ENCODE data around the gene NUDT4B. TPM values are rescaled to one million over a fixed set of nuclear protein-coding genes. Genes with fewer than 3 reads are reported as not detected.
"Not testable (repeated sequence)": the region's sequence is repeated elsewhere in the genome, so short reads cannot be mapped to it uniquely, and the experiment has no call there.

Gene NUDT4B
- total RNA-seq, 2 donors from 2014 or later, result 17.8 to 47.0 TPM

DNA sequence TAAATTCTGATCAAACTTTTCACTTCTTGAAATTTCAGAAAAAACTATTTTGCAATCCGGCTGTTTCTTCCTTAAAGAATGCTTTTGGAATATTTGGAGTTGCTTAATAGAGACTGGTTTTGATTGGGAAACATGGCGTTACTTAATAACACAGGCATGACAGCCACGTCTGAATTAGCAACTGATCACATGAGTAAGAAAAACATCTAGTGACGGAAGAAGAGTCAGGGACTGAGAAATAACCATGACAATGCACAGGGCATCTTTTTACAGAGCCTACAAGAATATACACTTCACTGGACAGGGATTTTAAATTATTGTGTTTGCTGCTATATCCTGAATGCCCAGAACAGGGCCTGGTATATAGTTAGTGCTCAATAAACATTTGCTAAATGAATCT lies 25.1 kb downstream of the NUDT4B start:
- not testable (repeated sequence) for H3K36me3 ChIP-seq; H3K4me1 ChIP-seq (ENCODE audit: control insufficient read depth in 1 of 2, low read depth in 2 of 2); ATAC-seq (ENCODE audit: insufficient number of reproducible peaks, low FRiP score, low read depth); H3K4me3 ChIP-seq; DNase-seq (ENCODE audit: low spot score); H3K9me3 ChIP-seq; H3K27me3 ChIP-seq (replicated peaks; ENCODE audit: insufficient read depth); H3K27ac ChIP-seq

- H3K4me3 ChIP-seq; H3K9me3 ChIP-seq; DNase-seq (ENCODE audit: low spot score); H3K36me3 ChIP-seq; H3K27ac ChIP-seq; ATAC-seq (ENCODE audit: insufficient number of reproducible peaks, low FRiP score, low read depth); H3K27me3 ChIP-seq (replicated peaks; ENCODE audit: insufficient read depth); H3K4me1 ChIP-seq (ENCODE audit: control insufficient read depth in 1 of 2, low read depth in 2 of 2): not testable (repeated sequence)
Measured at GRCh38 chr1:148774102-148774501, 25.5 kb downstream of the NUDT4B start.

DNA sequence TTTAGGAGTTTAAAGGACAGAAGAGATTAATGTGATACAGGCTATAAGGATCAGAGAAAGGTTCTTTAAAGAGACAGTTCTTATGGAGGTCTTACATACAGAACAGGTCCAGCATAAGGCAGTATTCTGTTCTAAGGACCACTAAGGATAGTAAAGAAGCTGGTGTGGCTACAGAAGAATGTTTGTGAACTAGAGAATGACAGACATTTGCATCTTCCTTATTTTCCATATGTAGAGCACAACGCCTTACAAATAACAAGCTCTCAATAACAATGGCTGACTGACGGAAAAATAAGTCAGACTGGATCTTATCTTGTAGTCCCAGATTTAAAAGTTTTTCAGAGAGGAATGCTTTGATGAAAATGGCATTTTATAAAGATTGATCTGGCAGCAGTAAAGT lies 26.7 kb downstream of the NUDT4B start:
- not testable (repeated sequence) for H3K4me1 ChIP-seq (ENCODE audit: control insufficient read depth in 1 of 2, low read depth in 2 of 2); DNase-seq (ENCODE audit: low spot score)

GRCh38 chr1:148777649-148778048 lies 29.1 kb downstream of the NUDT4B start:
- H3K4me3 ChIP-seq; H3K36me3 ChIP-seq; H3K27ac ChIP-seq; DNase-seq (ENCODE audit: low spot score); H3K4me1 ChIP-seq (ENCODE audit: control insufficient read depth in 1 of 2, low read depth in 2 of 2); H3K9me3 ChIP-seq; ATAC-seq (ENCODE audit: insufficient number of reproducible peaks, low FRiP score, low read depth); H3K27me3 ChIP-seq (replicated peaks; ENCODE audit: insufficient read depth): not testable (repeated sequence)

More for the DNA sequence above, 26.7 kb downstream of the NUDT4B start:
- not testable (repeated sequence) for H3K4me3 ChIP-seq; H3K9me3 ChIP-seq; H3K27ac ChIP-seq; H3K36me3 ChIP-seq; ATAC-seq (ENCODE audit: insufficient number of reproducible peaks, low FRiP score, low read depth); H3K27me3 ChIP-seq (replicated peaks; ENCODE audit: insufficient read depth)

DNA sequence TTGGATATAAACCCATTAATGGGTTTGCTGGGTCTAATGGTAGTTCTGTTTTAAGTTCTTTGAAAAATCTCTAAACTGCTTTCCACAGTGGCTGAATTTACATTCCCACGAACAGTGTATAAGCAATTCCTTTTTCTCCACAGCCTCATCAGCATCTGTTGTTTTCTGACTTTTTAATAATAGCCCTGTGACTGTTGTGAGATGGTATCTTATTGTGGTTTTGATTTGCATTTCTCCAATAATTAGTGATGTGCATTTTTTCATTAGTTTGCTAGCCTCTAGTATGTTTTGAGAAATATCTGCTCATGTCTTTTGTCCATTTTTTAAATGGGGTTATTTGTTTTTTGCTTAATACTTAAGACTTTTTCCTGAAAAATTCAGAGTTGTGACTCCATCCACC lies 31.8 kb downstream of the NUDT4B start:
- H3K4me3 ChIP-seq; H3K27me3 ChIP-seq (replicated peaks; ENCODE audit: insufficient read depth); H3K4me1 ChIP-seq (ENCODE audit: control insufficient read depth in 1 of 2, low read depth in 2 of 2); H3K36me3 ChIP-seq; H3K9me3 ChIP-seq; H3K27ac ChIP-seq; DNase-seq (ENCODE audit: low spot score); ATAC-seq (ENCODE audit: insufficient number of reproducible peaks, low FRiP score, low read depth): not testable (repeated sequence)

DNA sequence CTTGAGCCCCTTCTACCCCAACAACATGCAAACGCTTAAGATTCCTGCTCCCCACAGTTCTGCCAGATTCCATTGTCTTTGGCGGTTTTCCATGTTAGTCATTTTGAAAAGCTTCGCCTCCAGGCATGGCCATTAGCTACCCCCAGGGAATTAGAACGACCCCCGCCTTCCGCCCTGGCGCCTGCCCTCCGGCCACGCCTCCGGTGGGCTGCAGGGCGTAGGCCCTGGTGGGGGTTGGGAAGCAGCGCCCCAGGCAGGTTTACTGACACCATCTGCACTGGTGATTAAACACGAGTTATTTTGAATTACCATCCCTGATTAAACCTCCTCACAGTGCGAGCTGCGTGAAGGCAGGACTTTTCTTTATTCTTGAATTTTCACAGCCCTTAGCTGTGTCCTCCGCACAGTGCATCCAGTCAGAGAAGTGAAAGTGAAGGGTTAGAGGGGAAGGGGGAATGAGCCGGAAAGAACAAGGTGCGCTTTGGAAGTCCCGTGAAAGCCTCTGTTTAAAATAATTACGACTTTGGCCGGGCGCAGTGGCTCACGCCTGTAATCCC lies 43.0 kb downstream of the NUDT4B start:
- H3K27ac ChIP-seq; H3K9me3 ChIP-seq; DNase-seq (ENCODE audit: low spot score); H3K36me3 ChIP-seq; H3K4me3 ChIP-seq; H3K4me1 ChIP-seq (ENCODE audit: control insufficient read depth in 1 of 2, low read depth in 2 of 2); H3K27me3 ChIP-seq (replicated peaks; ENCODE audit: insufficient read depth): not testable (repeated sequence)
- peak; percentile 61 for ATAC-seq (ENCODE audit: insufficient number of reproducible peaks, low FRiP score, low read depth)

GRCh38 chr1:148793762-148794332 lies 45.3 kb downstream of the NUDT4B start:
- H3K36me3 ChIP-seq; DNase-seq (ENCODE audit: low spot score); H3K4me3 ChIP-seq; H3K4me1 ChIP-seq (ENCODE audit: control insufficient read depth in 1 of 2, low read depth in 2 of 2); ATAC-seq (ENCODE audit: insufficient number of reproducible peaks, low FRiP score, low read depth); H3K9me3 ChIP-seq; H3K27me3 ChIP-seq (replicated peaks; ENCODE audit: insufficient read depth); H3K27ac ChIP-seq: not testable (repeated sequence)

Other genes starting within 250 kb of the NUDT4B start
- 10 to 100 TPM; 35.8 to 52.5 TPM for gene NBPF14, start 152.8 kb upstream of the NUDT4B start, total RNA-seq
- gene PDE4DIP, start 95.7 kb downstream of the NUDT4B start, total RNA-seq, result 100 to 1,000 TPM; 254 to 311 TPM

Measured in thoracic aorta (tissue), 2 donors.